NCI-H2029 treated with DMSO at 0.1 percent for 48 hours (cell line): Measurements from ENCODE around the gene WDR49.

Source experiments
- DNase-seq: peaks from one replicate; lab custom pipeline; 2025; lab: John Stamatoyannopoulos, UW

Gene WDR49

DNA sequence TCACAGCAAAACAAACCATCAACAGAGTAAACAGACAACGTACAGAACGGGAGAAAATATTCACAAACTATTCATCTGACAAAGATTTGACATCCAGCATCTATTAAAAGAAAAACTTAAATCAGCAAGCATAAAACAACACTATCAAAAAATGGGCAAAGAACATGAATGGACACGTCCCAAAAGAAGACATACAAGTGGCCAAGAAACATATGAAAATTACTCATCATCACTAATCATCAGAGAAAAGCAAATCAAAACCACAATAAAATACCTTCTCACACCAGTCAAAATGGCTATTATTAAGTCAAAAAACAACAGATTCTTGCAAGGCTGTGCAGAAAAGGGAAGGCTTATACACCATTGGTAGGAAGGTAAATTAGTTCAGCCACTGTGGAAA lies 166.2 kb downstream of the WDR49 start:
- DNase-seq: no peak

- no peak for DNase-seq
Measured at GRCh38 chr3:167484551-167484950, 169.2 kb downstream of the WDR49 start.

- no peak for DNase-seq
Measured at GRCh38 chr3:167483708-167484475, 169.8 kb downstream of the WDR49 start.

GRCh38 chr3:167481164-167481563 lies 172.6 kb downstream of the WDR49 start:
- DNase-seq: no peak

GRCh38 chr3:167480748-167481147 lies 173.0 kb downstream of the WDR49 start:
- DNase-seq: no peak

DNA sequence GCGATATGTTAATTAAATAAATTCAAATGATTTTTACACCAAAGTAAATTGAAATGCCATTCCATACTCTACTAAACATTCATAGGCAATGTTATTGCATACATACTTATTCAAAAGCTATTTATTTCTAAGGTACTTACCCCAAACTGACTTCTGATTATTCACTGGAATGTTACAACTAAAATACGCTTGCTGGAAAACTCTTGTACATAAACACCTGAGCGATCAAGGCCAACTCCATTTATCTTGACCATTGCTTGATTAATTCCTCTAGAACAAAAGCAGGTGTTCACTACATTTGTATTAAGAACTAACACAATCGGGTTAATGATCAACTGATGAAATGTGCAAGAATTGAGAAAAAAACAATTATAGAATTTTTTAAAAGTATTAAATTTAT lies 179.9 kb downstream of the WDR49 start, which contains the start of gene SERPINI2:
Gene SERPINI2, minus strand, starts transcription at position 180 of the 400 bp plus-strand sequence. CDS start 2,208 bp downstream, outside the sequence.
- no peak for DNase-seq

DNA sequence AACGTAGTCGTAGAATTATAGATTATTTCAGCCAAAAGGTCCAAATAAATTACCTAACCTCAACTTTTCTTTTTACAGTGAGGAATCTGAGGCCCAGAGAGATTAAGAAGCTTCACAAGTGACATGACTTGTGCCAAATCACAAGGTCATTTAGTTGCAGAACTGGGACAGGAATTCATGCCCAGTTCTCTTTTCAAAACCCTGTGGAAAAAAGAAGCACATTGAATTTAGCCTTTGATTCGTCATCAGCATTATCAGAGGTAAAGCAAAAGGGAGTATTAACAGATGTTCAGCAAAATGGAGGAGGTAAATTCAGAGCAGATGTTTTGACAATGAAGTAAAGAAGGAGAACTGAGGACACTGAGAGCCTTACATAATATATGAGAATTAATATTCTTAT lies 184.4 kb downstream of the WDR49 start:
- no peak for DNase-seq

- DNase-seq: no peak
Measured at GRCh38 chr3:167467848-167468611, 185.7 kb downstream of the WDR49 start.

DNA sequence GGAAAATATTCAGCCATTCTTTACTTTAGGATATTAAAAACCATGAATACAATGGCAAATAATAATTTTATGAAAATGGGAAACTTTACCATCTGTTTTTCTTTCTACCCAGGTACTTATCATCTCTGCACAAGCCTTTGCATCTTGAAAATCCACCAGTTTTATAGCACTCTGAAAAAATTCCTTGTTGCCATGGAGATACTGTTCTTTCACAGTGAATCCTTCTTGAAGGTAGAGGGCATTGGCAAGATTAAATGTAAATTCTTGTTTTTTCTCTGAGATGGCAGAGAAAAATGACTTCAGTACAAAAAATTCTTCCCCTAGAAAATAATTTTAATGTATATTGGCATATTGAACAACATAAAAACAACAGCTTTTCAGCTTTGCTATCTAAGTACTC lies 186.8 kb downstream of the WDR49 start:
- no peak for DNase-seq

GRCh38 chr3:167456157-167456799 lies 197.5 kb downstream of the WDR49 start:
- no peak for DNase-seq

GRCh38 chr3:167453815-167454214 lies 199.9 kb downstream of the WDR49 start:
- no peak for DNase-seq

- DNase-seq: no peak
Measured at GRCh38 chr3:167451282-167451681, 202.5 kb downstream of the WDR49 start.

- no peak for DNase-seq
Measured at GRCh38 chr3:167450675-167451074, 203.1 kb downstream of the WDR49 start.

- DNase-seq: no peak
Measured at GRCh38 chr3:167450195-167450594, 203.5 kb downstream of the WDR49 start.

DNA sequence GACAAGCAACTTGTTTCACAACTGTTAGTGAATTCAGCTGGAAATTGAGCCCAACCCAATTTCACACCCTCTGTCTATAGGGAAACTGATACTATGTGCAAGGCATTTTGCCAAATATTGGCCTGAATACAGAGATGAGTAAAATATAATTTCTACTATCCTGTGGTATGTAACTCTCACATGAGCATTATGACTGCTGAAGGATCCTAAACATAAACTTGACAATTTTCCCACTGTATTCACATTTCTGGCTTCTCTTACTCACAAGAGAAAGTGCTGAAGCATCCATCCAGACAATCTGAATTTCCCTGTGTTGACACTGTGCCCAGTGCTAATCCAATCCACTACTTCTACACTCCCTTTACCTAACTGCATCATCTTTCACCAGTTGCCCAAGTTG lies 208.3 kb downstream of the WDR49 start:
- no peak for DNase-seq

DNA sequence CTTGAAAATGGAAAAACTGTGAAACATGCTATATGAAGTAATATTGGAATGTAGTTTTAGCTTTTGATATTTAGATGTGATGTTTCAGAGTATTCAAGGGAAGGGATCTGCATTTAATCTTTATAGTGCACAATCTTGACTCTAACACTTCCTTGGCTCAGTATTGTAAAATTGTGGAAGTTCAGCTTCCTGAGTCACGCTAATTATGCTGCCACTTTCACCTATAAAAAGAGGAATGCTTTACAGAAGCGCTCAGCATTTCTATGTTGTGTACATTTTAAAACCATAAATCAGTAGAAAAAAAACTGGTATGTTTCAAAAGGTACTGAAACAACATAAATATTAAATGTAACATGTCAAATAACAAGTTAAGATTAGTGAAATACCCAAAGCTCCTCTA lies 212.5 kb downstream of the WDR49 start:
- no peak for DNase-seq

GRCh38 chr3:167437428-167438139 lies 216.2 kb downstream of the WDR49 start:
- no peak for DNase-seq
